Calu3 (cell line): Measurements from ENCODE around the gene C10orf143. TPM values are rescaled to one million over a fixed set of nuclear protein-coding genes. Genes with fewer than 3 reads are reported as not detected.
"Not testable (repeated sequence)": the region's sequence is repeated elsewhere in the genome, so short reads cannot be mapped to it uniquely, and the experiment has no call there.

Experiments used
- BruUV-seq: library from RNA; stranded (reverse); fragments of 400-500 nt; replicated peaks from 2 replicates; lab custom pipeline; 2021; lab: Mats Ljungman, UMichigan
- CTCF ChIA-PET: fragments of 300-600 bp; sonication (Branson Sonifier 250); formaldehyde crosslinking; loops from one replicate; lab custom pipeline; 2022; ENCODE audit warnings: antibody characterized with exemption; lab: Charles Lee
- DNase-seq: peaks from one replicate; pipeline ENCODE4 v3.0.0; 2022
- H3K27ac Mint-ChIP-seq: one replicate; pipeline ENCODE4 v1.8.0; 2022; ENCODE audit warnings: mixed read lengths; ENCODE audit not compliant: unreplicated experiment
- H3K27me3 Mint-ChIP-seq: one replicate; pipeline ENCODE4 v1.8.0; 2022; ENCODE audit warnings: mixed read lengths; ENCODE audit not compliant: unreplicated experiment
- H3K36me3 Mint-ChIP-seq: one replicate; pipeline ENCODE4 v1.8.0; 2022; ENCODE audit warnings: mild to moderate bottlenecking, moderate library complexity, mixed read lengths; ENCODE audit not compliant: insufficient read depth, unreplicated experiment
- H3K4me1 Mint-ChIP-seq: one replicate; pipeline ENCODE4 v1.8.0; 2022; ENCODE audit warnings: mild to moderate bottlenecking, low read depth, mixed read lengths; ENCODE audit not compliant: unreplicated experiment
- H3K4me3 Mint-ChIP-seq: one replicate; pipeline ENCODE4 v1.8.0; 2022; ENCODE audit warnings: mild to moderate bottlenecking, low read depth, moderate library complexity, mixed read lengths; ENCODE audit not compliant: unreplicated experiment
- H3K9me3 Mint-ChIP-seq: one replicate; pipeline ENCODE4 v1.8.0; 2022; ENCODE audit warnings: low read depth, mixed read lengths; ENCODE audit not compliant: unreplicated experiment
- intact Hi-C: fragments of 100-400 bp; cut with micrococcal nuclease; formaldehyde crosslinking; loops from one replicate; pipeline ENCODE4 v1.10.0; 2022; ENCODE audit not compliant: unreplicated experiment
- total RNA-seq: library from RNA; stranded (reverse); gene quantifications from 2 replicates; pipeline ENCODE4 v1.2.3, GENCODE V29; 2022
- TF ChIP-seq, protein P1 (sequence below): fragments of 200-600 bp; IDR thresholded peaks from one replicate; pipeline ENCODE4 v1.8.0; 2022; ENCODE audit warnings: antibody characterized with exemption; ENCODE audit not compliant: unreplicated experiment

C10orf143 gene
- total RNA-seq, 1 experiment from 2014 or later: 0.50 TPM

DNA sequence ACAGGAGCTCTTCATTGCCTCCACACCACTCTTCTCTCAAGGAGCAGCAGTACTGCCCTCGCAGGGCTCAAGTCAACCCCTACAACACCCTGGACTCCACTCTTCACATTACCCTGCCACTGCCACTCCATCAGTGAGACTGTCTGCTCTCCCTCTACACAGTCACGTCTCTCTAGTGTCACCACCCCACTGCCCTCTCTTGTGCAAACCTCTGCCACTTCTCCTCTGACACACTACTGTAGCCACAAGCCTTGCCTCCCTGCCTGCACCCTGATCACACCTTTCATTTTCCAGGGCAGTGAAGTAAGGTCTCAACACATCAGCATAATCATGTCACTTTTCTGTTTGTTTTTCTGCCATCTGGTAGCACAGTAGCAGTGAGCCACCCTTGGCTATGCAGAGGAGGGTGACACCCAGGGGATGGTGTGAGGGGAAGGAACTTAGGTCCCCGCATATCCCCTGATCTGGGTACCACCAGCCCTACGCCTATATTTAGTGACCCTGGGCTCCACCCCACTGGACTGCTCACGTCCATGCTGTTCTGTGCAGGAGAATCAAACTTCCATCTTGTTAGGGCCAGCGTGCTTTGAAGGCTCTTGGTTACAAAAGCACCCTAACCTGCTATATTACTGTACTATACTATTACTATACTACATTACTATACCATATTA lies 1.6 kb downstream of the C10orf143 start:
- Mint-ChIP-seq H3K4me3 (peak overlapping the region; percentile 95), H3K36me3 (peaks cover 29% of the 10 kb centered on the region), H3K4me1 (peaks cover 10% of the 10 kb centered on the region), H3K27ac (no peak overlapping the region), H3K27me3 (no peaks in the 10 kb centered on the region), H3K9me3 (no peaks in the 10 kb centered on the region)
- DNase-seq: no peak
- CTCF ChIA-PET: interaction anchor here (1.0 to 2.4 kb wide), 2 partner anchors 28 to 255 kb away, joined by 3 to 20 read pairs; partner anchors contain the start of gene GLRX3
- TF ChIP-seq, protein P1, sequence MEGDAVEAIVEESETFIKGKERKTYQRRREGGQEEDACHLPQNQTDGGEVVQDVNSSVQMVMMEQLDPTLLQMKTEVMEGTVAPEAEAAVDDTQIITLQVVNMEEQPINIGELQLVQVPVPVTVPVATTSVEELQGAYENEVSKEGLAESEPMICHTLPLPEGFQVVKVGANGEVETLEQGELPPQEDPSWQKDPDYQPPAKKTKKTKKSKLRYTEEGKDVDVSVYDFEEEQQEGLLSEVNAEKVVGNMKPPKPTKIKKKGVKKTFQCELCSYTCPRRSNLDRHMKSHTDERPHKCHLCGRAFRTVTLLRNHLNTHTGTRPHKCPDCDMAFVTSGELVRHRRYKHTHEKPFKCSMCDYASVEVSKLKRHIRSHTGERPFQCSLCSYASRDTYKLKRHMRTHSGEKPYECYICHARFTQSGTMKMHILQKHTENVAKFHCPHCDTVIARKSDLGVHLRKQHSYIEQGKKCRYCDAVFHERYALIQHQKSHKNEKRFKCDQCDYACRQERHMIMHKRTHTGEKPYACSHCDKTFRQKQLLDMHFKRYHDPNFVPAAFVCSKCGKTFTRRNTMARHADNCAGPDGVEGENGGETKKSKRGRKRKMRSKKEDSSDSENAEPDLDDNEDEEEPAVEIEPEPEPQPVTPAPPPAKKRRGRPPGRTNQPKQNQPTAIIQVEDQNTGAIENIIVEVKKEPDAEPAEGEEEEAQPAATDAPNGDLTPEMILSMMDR: no peak
- intact Hi-C loops: no loop called here
- BruUV-seq: no TSS peak

- intact Hi-C loops, H3K27ac Mint-ChIP-seq, H3K9me3 Mint-ChIP-seq, DNase-seq, H3K27me3 Mint-ChIP-seq, CTCF ChIA-PET, H3K4me3 Mint-ChIP-seq, BruUV-seq: not testable (repeated sequence)
- H3K36me3 Mint-ChIP-seq: peaks cover 29% of the 10 kb centered on the region
- H3K4me1 Mint-ChIP-seq: peaks cover 10% of the 10 kb centered on the region
Observed at GRCh38 chr10:130108146-130108545, 2.5 kb downstream of the C10orf143 start.

GRCh38 chr10:130105724-130106123 lies 4.9 kb downstream of the C10orf143 start:
- Mint-ChIP-seq H3K36me3 (peaks cover 18% of the 10 kb centered on the region), H3K27ac (no peak overlapping the region), H3K4me3 (no peak overlapping the region), H3K9me3 (no peaks in the 10 kb centered on the region), H3K27me3 (no peaks in the 10 kb centered on the region), H3K4me1 (peaks cover 10% of the 10 kb centered on the region)
- no peak for DNase-seq
- CTCF ChIA-PET: no interaction called here
- intact Hi-C loops: no loop called here
- TF ChIP-seq, protein P1: no peak
- no TSS peak for BruUV-seq

- no peak overlapping the region for H3K27ac Mint-ChIP-seq
- CTCF ChIA-PET: no interaction called here
- TF ChIP-seq, protein P1: no peak
- no peak for DNase-seq
- intact Hi-C loops: no loop called here
- no peaks in the 10 kb centered on the region for H3K27me3 Mint-ChIP-seq
- H3K9me3 Mint-ChIP-seq: no peaks in the 10 kb centered on the region
- H3K4me1 Mint-ChIP-seq: no peaks in the 10 kb centered on the region
- H3K4me3 Mint-ChIP-seq: no peak overlapping the region
- no peaks in the 10 kb centered on the region for H3K36me3 Mint-ChIP-seq
- no TSS peak for BruUV-seq
Observed at GRCh38 chr10:130099344-130099743, 11.3 kb downstream of the C10orf143 start.

DNA sequence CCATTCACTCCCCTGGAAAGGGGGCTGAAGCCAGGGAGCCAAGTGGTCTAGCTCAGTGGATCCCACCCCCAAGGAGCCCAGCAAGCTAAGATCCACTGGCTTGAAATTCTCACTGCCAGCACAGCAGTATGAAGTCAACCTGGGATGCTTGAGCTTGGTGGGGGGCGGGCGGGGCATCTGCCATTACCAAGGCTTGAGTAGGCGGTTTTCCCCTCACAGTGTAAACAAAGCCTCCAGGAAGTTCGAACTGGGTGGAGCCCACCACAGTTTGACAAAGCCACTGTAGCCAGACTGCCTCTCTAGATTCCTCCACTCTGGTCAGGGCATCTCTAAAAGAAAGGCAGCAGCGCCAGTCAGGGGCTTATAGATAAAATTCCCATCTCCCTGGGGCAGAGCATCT lies 20.1 kb downstream of the C10orf143 start:
- H3K27me3 Mint-ChIP-seq, DNase-seq, intact Hi-C loops, H3K4me1 Mint-ChIP-seq, H3K9me3 Mint-ChIP-seq, H3K36me3 Mint-ChIP-seq, H3K27ac Mint-ChIP-seq, CTCF ChIA-PET, H3K4me3 Mint-ChIP-seq, BruUV-seq: not testable (repeated sequence)
